ENCODE measurements around the gene CAMTA1. TPM values are rescaled to one million over a fixed set of nuclear protein-coding genes. Genes with fewer than 3 reads are reported as not detected.

The CAMTA1 gene
- total RNA-seq, 1 experiment from 2014 or later: 69.5 TPM

DNA sequence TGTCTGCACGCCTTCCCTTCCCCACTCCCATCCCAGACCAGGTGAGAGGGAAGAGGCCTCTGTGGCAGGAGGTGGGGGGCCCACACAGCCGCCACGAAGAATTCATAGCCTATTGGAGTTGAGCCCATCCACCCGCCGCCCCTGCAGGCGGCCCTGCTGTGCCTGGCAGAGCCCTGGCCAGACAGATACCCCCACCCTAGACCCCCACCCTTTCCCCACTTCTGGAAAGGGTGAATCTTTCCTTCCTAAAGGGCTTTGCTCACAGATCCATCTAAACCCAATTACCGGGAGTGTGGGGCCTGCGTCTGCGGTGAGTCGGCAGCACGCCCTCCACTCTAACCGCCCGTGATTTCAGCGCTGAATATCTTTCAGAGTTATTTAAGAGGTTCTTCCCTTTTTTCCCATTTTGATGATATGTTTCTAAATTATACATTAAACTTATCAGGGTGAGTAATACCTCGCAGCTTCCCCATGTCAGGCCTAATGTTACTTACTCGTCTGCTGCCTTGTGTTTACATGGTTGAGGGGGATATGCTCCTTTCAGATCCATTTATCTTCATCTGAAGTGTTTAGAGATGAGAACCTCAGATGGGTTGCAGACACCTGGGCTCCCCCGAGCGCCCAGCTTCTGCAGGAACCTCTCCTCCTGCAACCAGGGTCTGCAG, 802.0 kb downstream of the CAMTA1 start:
- H3K4me2 ChIP-seq (ENCODE audit: low read length): no peak overlapping the region
- ChIA-PET CTCF (no interaction called here), POLR2A (no interaction called here), RAD21 (ENCODE audit: low non-redundant PET in 1 of 2, low total read pairs in 2 of 2, uncharacterized antibody in 2 of 2, unreplicated experiment in 2 of 2) (no interaction called here)
- no peak for ATAC-seq
- H3K4me1 ChIP-seq (ENCODE audit: control insufficient read depth in 1 of 2, insufficient read depth in 2 of 2, low read length in 2 of 2): peaks cover 0 to 7% of the 10 kb centered on the region in 2 experiments; a peak in 1 of 4 replicates
- no peak overlapping the region for H3K4me3 ChIP-seq (replicated peaks in 1 of 2; ENCODE audit: low read depth in 1 of 2, low read length in 2 of 2)
- no peak overlapping the region for H3K27ac ChIP-seq (ENCODE audit: low read depth, low read length)
- H4K20me1 ChIP-seq (ENCODE audit: insufficient read depth): no peaks in the 10 kb centered on the region
- TF ChIP-seq POLR2A (IDR thresholded peaks at IDR 0.05; ENCODE audit: borderline replicate concordance, extremely low read depth, insufficient read depth, insufficient read length): no peak
- TF ChIP-seq FOSL1 (IDR thresholded peaks at IDR 0.05; ENCODE audit: low read depth): no peak
- TF ChIP-seq EZH2 (IDR thresholded peaks at IDR 0.05): no peak
- TF ChIP-seq SRF (IDR thresholded peaks at IDR 0.05; ENCODE audit: low read depth): no peak
- no peak for TF ChIP-seq EZH2phosphoT487 (IDR thresholded peaks at IDR 0.05; ENCODE audit: borderline replicate concordance)
- TF ChIP-seq SP1 (IDR thresholded peaks at IDR 0.05; ENCODE audit: low read depth): no peak
- no peak for TF ChIP-seq POLR2AphosphoS5 (IDR thresholded peaks at IDR 0.05; ENCODE audit: low read depth, low read length)
- TF ChIP-seq YY1 (IDR thresholded peaks at IDR 0.05; ENCODE audit: extremely low read depth, insufficient replicate concordance, low read depth, low read length): no peak
- no peak for TF ChIP-seq ZNF274 (IDR thresholded peaks at IDR 0.05; ENCODE audit: low read depth, low read length)
- TF ChIP-seq TCF7L2 (IDR thresholded peaks at IDR 0.05; ENCODE audit: borderline replicate concordance, extremely low read depth, insufficient read depth, insufficient read length): no peak
- TF ChIP-seq EGR1 (IDR thresholded peaks at IDR 0.05; ENCODE audit: low read depth): no peak
- TF ChIP-seq JUND (IDR thresholded peaks at IDR 0.05): no peak
- no peak for TF ChIP-seq CEBPB (IDR thresholded peaks at IDR 0.05; ENCODE audit: low read depth)
- no peak for TF ChIP-seq RAD21 (IDR thresholded peaks at IDR 0.05; ENCODE audit: low read depth)
- TF ChIP-seq ZBTB33 (IDR thresholded peaks at IDR 0.05; ENCODE audit: extremely low read depth, insufficient replicate concordance, low read length): no peak
- TF ChIP-seq SIN3A (IDR thresholded peaks at IDR 0.05; ENCODE audit: low read depth): no peak
- no peak overlapping the region for H3K9ac ChIP-seq (ENCODE audit: low read length)
- DNase-seq (ENCODE audit: low read depth, low spot score): no peak
- H3K36me3 ChIP-seq (ENCODE audit: control insufficient read depth in 1 of 2, insufficient read depth in 2 of 2, low read length in 2 of 2): no peaks in the 10 kb centered on the region
- H3K9me3 ChIP-seq (ENCODE audit: control insufficient read depth in 1 of 2, insufficient read depth in 1 of 2, low read depth in 1 of 2, low read length in 2 of 2): no peaks in the 10 kb centered on the region
- intact Hi-C loops (cut with micrococcal nuclease): no loop called here
- BruUV-seq (replicated peaks): no TSS peak
- no peaks in the 10 kb centered on the region for H3K27me3 ChIP-seq (ENCODE audit: insufficient read depth, low read length)
- H3K9me2 ChIP-seq (ENCODE audit: insufficient read depth): no peaks in the 10 kb centered on the region
- no peak overlapping the region for H2AFZ ChIP-seq (ENCODE audit: low read depth, low read length, poor library complexity, severe bottlenecking)
- no peaks in the 10 kb centered on the region for H3K79me2 ChIP-seq (ENCODE audit: insufficient read depth, low read length)

Measured in HCT116 (cell line).